Hepatocyte (in vitro differentiated cells): ENCODE results near the gene APCS. TPM values are rescaled to one million over a fixed set of nuclear protein-coding genes. Genes with fewer than 3 reads are reported as not detected.

ENCODE experiments used
- DNase-seq: peaks from one replicate; pipeline ENCODE4 v3.0.0-alpha.2; 2016; ENCODE audit warnings: low spot score
- H2AFZ ChIP-seq: fragments of 200-600 bp; sonication (generic); 2 replicates; pipeline ENCODE4 v1.6.0; 2016; ENCODE audit warnings: antibody characterized with exemption, mild to moderate bottlenecking
- H3K27ac ChIP-seq: fragments of 200-600 bp; sonication (generic); 2 replicates; pipeline ENCODE4 v1.5.1; 2016; ENCODE audit warnings: mild to moderate bottlenecking
- H3K27me3 ChIP-seq: fragments of 200-600 bp; sonication (generic); 2 replicates; pipeline ENCODE4 v1.6.1; 2016
- H3K36me3 ChIP-seq: fragments of 200-600 bp; sonication (generic); replicated peaks from 2 replicates; pipeline ENCODE4 v1.5.1; 2016; ENCODE audit warnings: low read depth; ENCODE audit not compliant: insufficient read depth
- H3K4me1 ChIP-seq: fragments of 200-600 bp; sonication (generic); 2 replicates; pipeline ENCODE4 v1.5.1; 2016; ENCODE audit warnings: mild to moderate bottlenecking, moderate library complexity; ENCODE audit not compliant: insufficient read depth
- H3K4me2 ChIP-seq: fragments of 200-600 bp; sonication (generic); 2 replicates; pipeline ENCODE4 v1.6.0; 2016
- H3K4me3 ChIP-seq: fragments of 200-600 bp; sonication (generic); 2 replicates; pipeline ENCODE4 v1.5.1; 2016; ENCODE audit warnings: mild to moderate bottlenecking
- H3K79me2 ChIP-seq: fragments of 200-600 bp; sonication (generic); 2 replicates; pipeline ENCODE4 v1.6.0; 2017; ENCODE audit warnings: mild to moderate bottlenecking
- H3K9me2 ChIP-seq: fragments of 200-600 bp; sonication (generic); replicated peaks from 2 replicates; pipeline ENCODE4 v1.6.0; 2017; ENCODE audit warnings: mild to moderate bottlenecking; ENCODE audit not compliant: insufficient read depth
- H3K9me3 ChIP-seq: fragments of 200-600 bp; sonication (generic); 2 replicates; pipeline ENCODE4 v1.5.1; 2016; ENCODE audit warnings: low read depth, mild to moderate bottlenecking
- H4K20me1 ChIP-seq: fragments of 200-600 bp; sonication (generic); 2 replicates; pipeline ENCODE4 v1.6.0; 2016; ENCODE audit warnings: mild to moderate bottlenecking; ENCODE audit not compliant: insufficient read depth, poor library complexity, severe bottlenecking
- CTCF ChIP-seq: fragments of 200-600 bp; sonication (generic); IDR thresholded peaks from 2 replicates; pipeline ENCODE4 v1.5.1; 2016; ENCODE audit warnings: antibody characterized with exemption, mild to moderate bottlenecking; ENCODE audit not compliant: poor library complexity
- EZH2 ChIP-seq: fragments of 200-600 bp; sonication (generic); IDR thresholded peaks from 2 replicates; pipeline ENCODE4 v1.6.1; 2016; ENCODE audit warnings: antibody characterized with exemption, mild to moderate bottlenecking, borderline replicate concordance
- EZH2phosphoT487 ChIP-seq: fragments of 200-600 bp; sonication (generic); IDR thresholded peaks from one replicate; pipeline ENCODE4 v1.6.1; 2018; ENCODE audit warnings: antibody characterized with exemption, mild to moderate bottlenecking, low read depth, moderate library complexity; ENCODE audit not compliant: unreplicated experiment, severe bottlenecking
- WGBS: methylation state at CpG from one replicate; pipeline ENCODE4 v1.1.6; 2016; ENCODE audit warnings: low lambda C conversion rate; ENCODE audit errors: missing lambda C conversion rate; 5-methylcytosine and 5-hydroxymethylcytosine counted together
- polyA plus RNA-seq: library from polyadenylated mRNA; unstranded; fragments of >200 nt; fragmentation: Nextera tagmentation; extraction: Ambion mirVana; gene quantifications from 2 replicates; pipeline ENCODE4 v1.2.1, GENCODE V29; 2016
- total RNA-seq: library from RNA; depleted of rRNA; stranded (reverse); fragments of >200 nt; gene quantifications from 2 replicates; pipeline ENCODE4 v1.2.3, GENCODE V29; 2014

APCS gene
- 1.2 TPM in 1 of 2 replicates, not detected in the other for total RNA-seq
- 0.68 and 4.0 TPM in 2 replicates for polyA plus RNA-seq

- Histone ChIP-seq H3K9me2 (no peaks in the 10 kb centered on the region), H3K27me3 (no peaks in the 10 kb centered on the region), H3K36me3 (no peaks in the 10 kb centered on the region), H3K27ac (no peak within 1 kb of the TSS), H3K79me2 (no peaks in the 10 kb centered on the region), H2AFZ (no peak within 1 kb of the TSS), H3K4me3 (no peak within 1 kb of the TSS), H3K4me1 (no peaks in the 10 kb centered on the region), H4K20me1 (no peaks in the 10 kb centered on the region), H3K4me2 (no peak within 1 kb of the TSS), H3K9me3 (no peaks in the 10 kb centered on the region)
- no peak for DNase-seq
- TF ChIP-seq EZH2 (no peak), CTCF (no peak), EZH2phosphoT487 (no peak)
- WGBS = 65% methylated on average over 6 of the region's 6 CpGs
These were observed at the start of gene APCS for GRCh38 chr1:159587461-159587951. Gene APCS, plus strand, starts transcription at chr1:159587826. Its CDS starts 96 bp downstream, at chr1:159587922.

GRCh38 chr1:159548126-159548525 is 39.5 kb upstream of the APCS start:
- H3K4me1 ChIP-seq = no peaks in the 10 kb centered on the region
- no peak overlapping the region for H2AFZ ChIP-seq
- no peak overlapping the region for H3K4me2 ChIP-seq
- no peaks in the 10 kb centered on the region for H3K79me2 ChIP-seq
- no peaks in the 10 kb centered on the region for H3K36me3 ChIP-seq
- TF ChIP-seq EZH2 (no peak), CTCF (no peak), EZH2phosphoT487 (no peak)
- no peaks in the 10 kb centered on the region for H3K9me2 ChIP-seq
- DNase-seq = no peak
- H4K20me1 ChIP-seq = no peaks in the 10 kb centered on the region
- WGBS = 43% methylated on average over 2 of the region's 2 CpGs
- H3K4me3 ChIP-seq = no peak overlapping the region
- no peaks in the 10 kb centered on the region for H3K27me3 ChIP-seq
- H3K27ac ChIP-seq = no peak overlapping the region
- H3K9me3 ChIP-seq = peaks cover 2% of the 10 kb centered on the region

- H3K36me3 ChIP-seq = no peaks in the 10 kb centered on the region
These were observed 33.4 kb upstream of the APCS start for GRCh38 chr1:159554261-159554660.

More at GRCh38 chr1:159554261-159554660, 33.4 kb upstream of the APCS start:
- no peak for DNase-seq
- no peak overlapping the region for H3K4me3 ChIP-seq
- no peaks in the 10 kb centered on the region for H3K27me3 ChIP-seq
- H3K4me2 ChIP-seq = no peak overlapping the region
- H2AFZ ChIP-seq = no peak overlapping the region
- WGBS = 24% methylated on average over 3 of the region's 3 CpGs
- no peaks in the 10 kb centered on the region for H3K9me3 ChIP-seq
- no peaks in the 10 kb centered on the region for H3K4me1 ChIP-seq
- H3K27ac ChIP-seq = no peak overlapping the region
- H3K9me2 ChIP-seq = no peaks in the 10 kb centered on the region
- H4K20me1 ChIP-seq = no peaks in the 10 kb centered on the region
- no peaks in the 10 kb centered on the region for H3K79me2 ChIP-seq
- no peak for TF ChIP-seq EZH2phosphoT487
- TF ChIP-seq EZH2 = no peak
- no peak for TF ChIP-seq CTCF
